ENCODE results near the gene KCNAB2.

Gene KCNAB2

DNA sequence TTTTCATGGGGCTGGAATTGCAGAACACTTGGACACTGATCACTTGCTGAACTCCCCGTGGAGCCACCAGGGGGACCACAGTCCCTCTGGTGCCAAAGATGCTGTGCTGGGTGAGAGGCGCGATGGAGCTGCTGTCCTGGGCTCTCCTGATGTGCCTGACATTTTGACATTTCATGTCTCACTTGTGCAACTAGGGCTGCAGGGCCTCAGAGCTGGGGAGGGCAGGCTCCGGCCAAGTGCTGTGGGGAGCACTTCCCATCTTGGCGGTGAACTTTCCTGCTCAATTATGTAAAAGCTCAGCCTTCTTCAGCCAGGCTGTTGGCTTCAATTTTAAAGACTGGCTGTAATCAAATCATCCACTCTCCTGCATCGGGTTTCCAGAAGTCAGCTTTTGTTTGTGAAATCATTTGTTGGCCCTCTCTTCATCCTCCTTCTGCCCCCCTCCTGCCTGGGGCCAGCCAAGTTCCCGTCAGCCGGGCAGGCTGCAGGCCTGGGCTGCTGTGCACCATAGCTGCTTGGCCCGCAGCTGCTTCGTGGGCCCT lies 36.8 kb downstream of the KCNAB2 start:
- DNase-seq (ENCODE audit: low spot score), result no peak

- DNase-seq (ENCODE audit: low spot score), result no peak
Observed at GRCh38 chr1:6083385-6083784, 37.7 kb downstream of the KCNAB2 start.

GRCh38 chr1:6083801-6084446 lies 38.2 kb downstream of the KCNAB2 start:
- no peak for DNase-seq (ENCODE audit: low spot score)

GRCh38 chr1:6084781-6085495 lies 39.2 kb downstream of the KCNAB2 start:
- no peak for DNase-seq (ENCODE audit: low spot score)

DNA sequence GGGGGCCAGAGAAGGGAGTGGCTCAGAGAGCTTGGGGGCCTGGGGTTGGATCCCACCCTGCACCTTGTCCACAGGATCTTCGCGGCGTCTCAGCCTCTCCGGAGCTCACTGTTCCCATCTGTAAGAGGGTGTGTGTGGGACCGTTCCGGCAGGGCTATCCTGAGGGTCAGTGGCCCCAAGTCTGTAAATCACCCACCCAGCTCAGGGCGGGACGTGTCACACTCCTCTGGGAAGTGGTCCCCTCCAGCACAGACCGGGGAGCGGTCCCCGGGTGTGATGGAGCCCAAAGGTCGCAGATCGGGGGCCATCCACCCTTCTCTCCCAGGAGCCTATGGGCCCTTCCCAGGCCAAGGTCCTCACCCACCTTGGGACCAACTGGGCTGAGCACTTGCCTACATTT lies 40.0 kb downstream of the KCNAB2 start:
- DNase-seq (ENCODE audit: low spot score), result no peak

GRCh38 chr1:6086358-6086757 lies 40.7 kb downstream of the KCNAB2 start:
- no peak for DNase-seq (ENCODE audit: low spot score)

- DNase-seq (ENCODE audit: low spot score), result no peak
Observed at GRCh38 chr1:6086762-6087376, 41.2 kb downstream of the KCNAB2 start.

GRCh38 chr1:6087377-6087772 lies 41.7 kb downstream of the KCNAB2 start:
- DNase-seq (ENCODE audit: low spot score), result no peak

- no peak for DNase-seq (ENCODE audit: low spot score)
Observed at GRCh38 chr1:6087958-6088357, 42.3 kb downstream of the KCNAB2 start.

- DNase-seq (ENCODE audit: low spot score), result no peak
Observed at GRCh38 chr1:6088956-6089355, 43.3 kb downstream of the KCNAB2 start.

DNA sequence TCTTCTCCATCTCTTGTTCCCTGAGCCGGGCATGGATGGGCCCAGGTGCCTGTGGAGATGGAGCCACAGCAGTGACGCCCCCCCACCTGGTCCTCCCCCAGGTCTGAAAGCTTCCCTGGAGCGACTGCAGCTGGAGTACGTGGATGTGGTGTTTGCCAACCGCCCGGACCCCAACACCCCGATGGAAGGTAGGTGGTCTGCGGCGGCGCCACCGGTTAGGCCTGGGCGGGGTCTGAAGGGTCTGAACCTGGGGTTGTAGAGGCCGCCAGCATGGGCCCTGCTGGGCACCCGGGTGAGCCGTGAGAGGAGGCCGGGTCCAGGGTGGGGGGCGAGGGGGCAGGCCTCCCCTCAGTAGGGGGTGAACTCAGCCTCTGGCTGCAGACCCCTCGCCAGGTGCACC lies 44.6 kb downstream of the KCNAB2 start:
- DNase-seq (ENCODE audit: low spot score), result no peak

- no peak for DNase-seq (ENCODE audit: low spot score)
Observed at GRCh38 chr1:6090996-6091822, 45.5 kb downstream of the KCNAB2 start.

DNA sequence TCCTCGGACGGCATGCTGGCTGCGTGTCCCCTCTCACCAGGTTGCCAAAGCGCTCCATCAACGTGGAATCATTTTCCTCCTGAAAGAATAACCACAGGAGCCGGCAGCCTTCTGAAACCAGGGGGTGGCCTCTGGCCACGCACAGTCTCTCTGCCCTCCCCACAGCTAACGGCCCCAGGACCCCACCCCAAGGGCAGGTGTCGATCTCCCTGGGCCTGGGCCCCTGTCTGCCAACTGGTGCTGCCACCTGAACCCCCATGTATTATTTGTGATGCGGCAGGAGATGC lies 46.1 kb downstream of the KCNAB2 start:
- no peak for DNase-seq (ENCODE audit: low spot score)

DNA sequence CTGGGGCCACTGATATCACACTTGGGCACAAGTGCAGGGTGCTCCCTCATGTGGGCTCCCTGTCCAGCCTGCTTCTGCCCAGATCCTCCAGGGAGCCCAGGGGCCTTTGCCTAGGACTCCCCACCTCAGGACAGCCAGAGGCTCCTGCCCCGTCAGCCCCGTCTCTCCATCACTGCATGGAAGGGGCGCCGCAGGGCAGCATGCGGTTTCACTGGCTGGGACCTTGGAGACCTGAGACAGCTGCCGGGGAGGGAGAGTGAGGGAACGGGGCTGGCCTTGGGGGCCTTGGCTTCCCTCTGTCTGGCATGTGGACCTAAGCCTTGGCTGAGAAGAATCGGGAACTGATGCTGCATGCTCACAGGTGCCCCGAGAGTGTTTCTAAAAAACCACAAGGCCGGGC lies 46.5 kb downstream of the KCNAB2 start:
- no peak for DNase-seq (ENCODE audit: low spot score)

- DNase-seq (ENCODE audit: low spot score), result no peak
Observed at GRCh38 chr1:6093071-6093470, 47.4 kb downstream of the KCNAB2 start.

- DNase-seq (ENCODE audit: low spot score), result no peak
Observed at GRCh38 chr1:6093611-6094010, 47.9 kb downstream of the KCNAB2 start.

- no peak for DNase-seq (ENCODE audit: low spot score)
Observed at GRCh38 chr1:6094246-6094645, 48.6 kb downstream of the KCNAB2 start.

DNA sequence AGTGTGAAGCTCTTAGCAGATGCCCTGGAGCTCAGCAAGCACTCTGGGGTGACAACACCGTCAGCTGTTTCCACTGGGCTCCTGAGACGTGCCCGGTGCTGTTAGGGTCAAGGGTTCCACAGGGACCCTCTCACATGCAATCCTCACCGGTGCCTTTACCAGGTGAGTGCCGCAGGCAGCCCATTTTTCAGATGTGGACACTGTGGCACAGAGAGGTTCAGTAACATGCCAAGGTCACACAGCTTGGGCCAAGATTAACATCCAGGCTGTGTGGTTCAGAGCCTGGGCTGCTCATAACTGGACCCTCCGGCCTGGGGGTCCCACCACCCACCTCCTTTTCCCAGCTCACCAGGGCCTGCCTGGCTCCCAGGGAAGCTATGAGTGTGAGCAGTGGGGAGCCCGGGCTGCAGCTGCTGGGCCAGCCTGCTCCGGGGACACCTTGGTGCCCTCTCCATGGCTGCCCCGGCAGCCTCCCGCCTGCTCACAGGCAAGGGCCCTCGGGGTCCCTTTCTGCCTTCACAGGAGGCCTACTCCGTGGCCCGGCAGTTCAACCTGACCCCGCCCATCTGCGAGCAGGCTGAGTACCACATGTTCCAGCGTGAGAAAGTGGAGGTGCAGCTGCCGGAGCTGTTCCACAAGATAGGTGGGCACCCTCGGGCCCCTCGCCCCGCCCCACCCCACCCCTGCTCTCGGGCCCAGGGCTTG lies 49.3 kb downstream of the KCNAB2 start:
- no peak for DNase-seq (ENCODE audit: low spot score)

DNA sequence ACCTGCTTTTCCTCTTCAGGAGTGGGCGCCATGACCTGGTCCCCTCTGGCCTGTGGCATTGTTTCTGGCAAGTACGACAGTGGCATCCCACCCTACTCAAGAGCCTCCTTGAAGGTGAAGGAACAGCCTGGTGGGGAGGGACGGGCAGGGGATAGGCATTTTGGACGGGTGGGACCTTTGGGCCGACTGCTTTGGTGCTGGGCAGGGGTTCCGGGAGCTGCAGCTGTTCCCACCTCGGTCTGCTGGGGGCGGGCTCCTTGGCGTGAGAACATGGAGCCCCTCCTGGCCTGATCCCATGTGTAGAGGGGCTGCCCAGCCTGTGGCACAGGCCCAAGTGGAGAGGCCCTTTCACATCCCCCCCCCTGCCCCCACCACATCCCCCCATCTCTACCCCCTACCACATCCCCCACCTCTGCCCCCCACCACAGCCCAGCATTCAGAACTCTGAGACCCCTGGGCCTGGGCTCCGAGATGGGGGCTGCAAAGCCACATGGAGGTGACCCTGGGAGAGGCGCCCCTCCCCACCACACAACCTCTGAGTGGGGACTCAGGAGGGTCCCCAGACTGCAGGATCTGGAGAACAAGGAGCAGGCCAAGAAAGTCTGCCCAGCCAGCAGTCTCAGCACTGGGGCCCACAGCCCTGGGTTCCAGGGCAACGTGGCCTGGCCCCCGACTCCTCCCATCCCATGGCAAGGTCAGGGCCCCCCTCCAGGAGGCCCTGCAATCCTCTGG lies 50.0 kb downstream of the KCNAB2 start:
- no peak for DNase-seq (ENCODE audit: low spot score)

DNA sequence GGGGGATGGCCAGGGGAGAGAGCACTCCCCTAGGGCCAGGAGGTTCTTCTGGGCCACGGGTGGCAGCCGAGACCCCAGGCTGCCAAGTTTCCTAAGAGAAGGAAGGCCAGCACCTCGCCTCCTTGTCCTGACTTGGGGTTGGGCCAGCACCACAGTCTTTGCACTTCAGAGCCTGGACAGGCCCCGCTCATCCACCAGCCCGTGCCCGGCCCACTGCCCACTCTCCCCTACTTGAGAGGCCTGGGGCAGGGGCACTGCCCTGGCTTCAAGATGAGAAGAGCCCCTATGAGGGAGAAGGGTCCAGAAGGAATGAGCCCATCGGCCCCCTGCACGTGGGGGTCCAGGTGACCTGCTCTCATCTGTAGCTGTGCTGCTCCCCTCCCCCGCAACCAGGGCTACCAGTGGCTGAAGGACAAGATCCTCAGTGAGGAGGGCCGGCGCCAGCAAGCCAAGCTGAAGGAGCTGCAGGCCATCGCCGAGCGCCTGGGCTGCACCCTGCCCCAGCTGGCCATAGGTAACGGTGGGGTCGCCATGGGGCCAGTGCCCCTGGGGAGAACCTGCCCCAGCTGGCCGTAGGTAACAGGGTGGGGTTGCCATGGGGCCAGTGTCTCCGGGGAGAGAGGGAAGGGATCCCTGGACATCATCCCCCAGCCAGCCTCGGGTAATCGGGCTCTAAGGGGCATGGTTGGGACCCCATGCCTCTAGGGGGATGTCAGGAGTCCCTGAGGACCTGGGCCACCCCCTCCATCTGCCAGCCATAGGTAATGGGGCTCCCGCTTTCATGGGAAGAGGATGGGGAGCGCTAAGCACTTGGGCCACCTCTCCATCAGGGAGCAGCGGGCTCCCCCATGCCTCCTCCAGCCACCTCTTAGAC lies 50.8 kb downstream of the KCNAB2 start:
- no peak for DNase-seq (ENCODE audit: low spot score)
